ENCODE data around the gene WBP4.
"Not testable (repeated sequence)": the region's sequence is repeated elsewhere in the genome, so short reads cannot be mapped to it uniquely, and the experiment has no call there.

WBP4 gene, protein sequence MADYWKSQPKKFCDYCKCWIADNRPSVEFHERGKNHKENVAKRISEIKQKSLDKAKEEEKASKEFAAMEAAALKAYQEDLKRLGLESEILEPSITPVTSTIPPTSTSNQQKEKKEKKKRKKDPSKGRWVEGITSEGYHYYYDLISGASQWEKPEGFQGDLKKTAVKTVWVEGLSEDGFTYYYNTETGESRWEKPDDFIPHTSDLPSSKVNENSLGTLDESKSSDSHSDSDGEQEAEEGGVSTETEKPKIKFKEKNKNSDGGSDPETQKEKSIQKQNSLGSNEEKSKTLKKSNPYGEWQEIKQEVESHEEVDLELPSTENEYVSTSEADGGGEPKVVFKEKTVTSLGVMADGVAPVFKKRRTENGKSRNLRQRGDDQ

DNA sequence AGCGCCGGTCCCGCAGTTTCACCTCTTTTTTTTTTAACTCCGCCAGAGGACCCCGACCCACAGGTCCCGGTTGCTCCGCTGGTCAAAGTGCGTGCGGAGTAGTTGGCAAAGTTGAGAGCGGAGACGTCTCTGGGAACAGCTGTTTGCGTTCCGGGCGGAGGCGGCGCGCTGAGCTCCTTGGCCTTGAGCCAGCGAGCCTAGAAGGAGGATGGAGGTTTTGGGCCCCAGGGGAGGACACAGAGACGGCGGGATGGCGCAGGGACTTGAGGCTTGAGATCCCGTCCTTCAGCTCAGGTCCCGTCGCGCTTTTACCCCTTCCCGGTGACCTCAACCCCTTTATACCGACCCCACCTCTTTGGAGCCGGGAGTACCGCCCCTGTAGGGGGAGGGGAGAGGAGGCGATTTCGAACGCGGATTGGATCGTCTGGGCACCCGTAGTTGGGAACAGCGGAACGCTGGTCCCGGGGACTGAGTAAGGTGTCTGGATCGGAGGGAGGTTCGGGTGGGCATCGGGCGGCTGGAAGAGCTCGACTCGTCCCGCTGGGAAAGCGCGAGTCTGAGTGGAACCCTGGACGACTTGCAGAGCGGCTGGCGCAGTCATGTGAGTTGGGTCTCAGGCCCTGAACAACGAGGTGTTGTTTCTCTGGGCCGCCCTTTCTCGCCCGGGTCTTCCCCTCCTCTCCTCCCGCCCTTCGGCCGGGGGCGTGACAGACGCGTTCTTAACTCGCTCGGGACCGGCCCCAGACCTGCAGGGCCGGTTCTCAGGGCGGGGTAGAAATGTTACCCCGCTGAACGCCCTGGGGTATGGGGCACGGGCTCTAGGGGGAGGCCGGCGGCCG is at the start of gene WBP4:
Gene WBP4, plus strand, starts transcription at position 435 of the 839 bp plus-strand sequence. Its CDS starts 165 bp downstream, at position 600.
- DNase-seq = peak; percentile 95

DNA sequence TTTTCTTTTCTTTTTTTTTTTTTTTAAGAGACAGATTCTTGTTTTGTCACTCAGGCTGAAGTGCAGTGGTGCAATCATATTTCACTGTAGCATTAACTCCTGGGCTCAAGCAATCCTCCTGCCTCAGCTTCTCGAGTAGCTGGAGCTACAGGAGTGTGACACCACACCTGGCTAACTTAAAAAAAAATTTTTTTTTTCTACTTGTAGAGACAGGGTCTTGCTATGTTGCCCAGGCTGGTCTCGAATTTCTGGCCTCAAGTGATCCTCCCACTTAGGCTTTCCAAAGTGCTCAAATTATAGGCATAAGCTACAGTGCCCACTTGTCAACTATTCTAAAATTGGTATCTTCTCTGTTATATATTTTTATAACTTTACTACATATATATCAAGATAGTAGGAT is 48.8 kb upstream of the WBP4 start:
- no peak for DNase-seq

DNA sequence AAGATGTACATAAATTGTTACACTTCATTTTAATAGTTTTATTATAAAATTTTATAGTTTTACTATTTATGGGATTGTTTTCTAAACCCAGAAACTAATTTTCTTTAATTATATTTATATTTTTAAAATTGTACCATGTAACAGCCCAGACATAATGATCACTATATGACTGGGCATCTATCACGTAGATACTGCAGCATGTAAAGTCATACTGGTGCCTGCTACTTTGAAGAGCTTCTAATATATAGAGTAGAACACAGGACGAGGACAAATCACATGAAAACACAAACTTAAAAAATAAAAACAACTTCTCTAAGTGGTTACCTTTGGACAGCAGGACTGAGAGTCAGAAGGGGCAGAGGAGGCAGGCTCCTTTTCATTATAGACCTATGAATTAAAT is 47.5 kb upstream of the WBP4 start:
- DNase-seq = no peak

DNA sequence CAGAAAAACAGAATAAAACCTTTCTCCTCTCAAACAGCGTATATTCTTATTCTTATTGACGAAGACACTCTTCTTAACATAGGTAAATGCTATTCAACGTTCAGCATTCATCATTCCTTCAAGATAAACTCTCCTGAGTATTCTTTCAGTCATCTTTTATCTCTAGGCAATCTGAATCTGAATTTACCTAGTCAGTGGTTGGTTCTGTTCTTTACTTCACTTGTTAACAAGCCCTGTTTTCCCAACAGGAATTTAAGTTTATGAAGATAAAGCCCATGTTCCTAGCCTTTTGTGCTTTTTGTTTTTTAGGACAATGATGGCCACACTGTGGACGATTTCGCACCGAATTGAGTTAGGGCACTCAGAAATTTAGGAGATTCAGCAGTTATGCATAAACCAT is 45.4 kb upstream of the WBP4 start:
- no peak for DNase-seq

DNA sequence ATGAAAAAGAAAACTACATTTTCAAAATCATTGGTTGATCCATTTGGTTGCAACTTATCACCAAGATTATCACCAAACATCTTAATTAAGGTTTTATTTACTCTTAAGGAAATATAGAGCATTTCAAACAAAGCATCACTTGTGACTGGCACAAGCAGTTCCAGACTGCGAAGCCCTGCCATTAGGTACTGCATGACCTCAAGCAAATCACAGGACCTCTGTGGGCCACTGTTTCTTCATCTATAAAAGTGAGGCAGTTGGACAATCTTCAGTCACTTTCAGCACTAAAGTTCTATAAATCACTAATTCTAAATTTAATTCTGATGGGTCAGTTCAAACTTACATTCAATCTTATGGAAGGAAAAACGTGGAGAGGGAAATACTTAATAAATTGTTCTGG is 44.1 kb upstream of the WBP4 start:
- no peak for DNase-seq

DNA sequence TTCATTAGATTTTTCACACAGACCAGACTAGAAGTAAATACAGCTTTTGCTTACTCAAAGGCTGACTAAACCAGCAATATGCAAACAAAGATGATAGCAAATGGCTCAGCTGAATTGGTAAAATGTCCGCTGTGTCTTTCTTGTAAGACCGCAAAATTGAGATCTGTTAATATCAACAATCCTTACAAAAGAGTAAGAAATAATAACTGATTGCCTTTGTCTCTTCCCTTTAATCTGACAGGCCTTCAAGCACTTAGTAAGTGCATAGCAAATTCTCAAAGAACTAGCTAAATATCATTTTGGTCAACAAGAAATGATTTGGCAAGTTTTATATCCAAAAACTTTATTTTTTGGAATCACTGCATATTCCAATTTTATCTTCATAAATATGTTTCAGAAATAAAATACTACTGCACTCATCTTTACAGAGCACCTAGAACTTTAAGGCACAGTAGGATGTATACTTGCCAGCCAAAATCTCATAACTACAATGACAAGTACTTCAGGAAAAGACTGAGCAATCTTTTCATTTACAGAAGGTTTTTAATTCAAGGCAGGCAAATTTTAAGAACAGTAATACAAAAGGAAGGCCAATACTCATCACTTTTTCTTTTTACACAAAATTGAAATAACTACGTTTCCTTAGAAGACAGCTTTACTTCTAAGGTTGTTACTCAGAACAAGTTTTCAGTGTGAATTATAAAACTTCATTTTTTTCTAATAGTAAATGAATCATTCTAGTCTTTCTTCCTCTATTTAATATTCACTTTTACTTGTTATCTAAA is 43.3 kb upstream of the WBP4 start:
- no peak for DNase-seq

DNA sequence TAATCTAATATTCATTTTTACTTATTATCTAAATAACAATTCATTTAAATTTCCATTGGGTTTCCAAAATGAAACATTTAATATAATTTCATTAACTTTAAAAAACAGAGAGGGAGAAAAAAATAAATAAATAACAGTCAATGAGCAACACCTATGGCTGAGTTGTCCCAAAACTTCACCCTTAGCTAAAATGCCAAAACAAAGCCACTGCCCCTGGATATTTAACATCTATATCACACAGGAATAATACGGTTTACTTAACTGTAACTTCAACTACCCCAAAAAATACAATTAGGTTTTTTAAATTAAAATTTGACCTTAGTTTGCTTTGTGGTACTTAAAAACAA is 42.7 kb upstream of the WBP4 start:
- DNase-seq = no peak

DNA sequence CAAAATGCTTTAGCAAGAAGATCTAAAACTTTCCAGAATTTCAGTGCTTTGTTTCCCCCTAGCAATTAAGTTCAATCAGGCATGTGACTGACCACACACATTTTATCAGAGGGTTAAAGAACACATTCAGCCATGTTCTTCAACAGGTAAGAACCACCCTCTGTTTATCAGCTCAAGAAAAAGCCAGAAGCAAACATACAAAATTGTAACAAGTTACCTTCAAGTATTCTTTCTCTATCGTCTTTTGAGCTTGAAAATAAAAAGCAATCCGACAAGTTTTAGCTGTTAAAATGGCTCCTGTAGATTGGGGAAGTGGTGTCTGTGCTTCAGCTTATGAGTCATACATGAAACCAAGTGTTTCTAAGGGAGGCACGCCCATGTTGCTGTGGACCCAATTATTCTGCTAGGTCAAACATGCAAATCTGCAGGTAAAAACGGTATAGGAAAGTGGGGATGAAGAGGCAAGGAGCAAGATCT is 42.3 kb upstream of the WBP4 start, which contains the start of gene ELF1:
Gene ELF1, minus strand, starts transcription at position 306 of the 477 bp plus-strand sequence. CDS start 37,262 bp downstream, outside the sequence.
- DNase-seq = peak; percentile 31

DNA sequence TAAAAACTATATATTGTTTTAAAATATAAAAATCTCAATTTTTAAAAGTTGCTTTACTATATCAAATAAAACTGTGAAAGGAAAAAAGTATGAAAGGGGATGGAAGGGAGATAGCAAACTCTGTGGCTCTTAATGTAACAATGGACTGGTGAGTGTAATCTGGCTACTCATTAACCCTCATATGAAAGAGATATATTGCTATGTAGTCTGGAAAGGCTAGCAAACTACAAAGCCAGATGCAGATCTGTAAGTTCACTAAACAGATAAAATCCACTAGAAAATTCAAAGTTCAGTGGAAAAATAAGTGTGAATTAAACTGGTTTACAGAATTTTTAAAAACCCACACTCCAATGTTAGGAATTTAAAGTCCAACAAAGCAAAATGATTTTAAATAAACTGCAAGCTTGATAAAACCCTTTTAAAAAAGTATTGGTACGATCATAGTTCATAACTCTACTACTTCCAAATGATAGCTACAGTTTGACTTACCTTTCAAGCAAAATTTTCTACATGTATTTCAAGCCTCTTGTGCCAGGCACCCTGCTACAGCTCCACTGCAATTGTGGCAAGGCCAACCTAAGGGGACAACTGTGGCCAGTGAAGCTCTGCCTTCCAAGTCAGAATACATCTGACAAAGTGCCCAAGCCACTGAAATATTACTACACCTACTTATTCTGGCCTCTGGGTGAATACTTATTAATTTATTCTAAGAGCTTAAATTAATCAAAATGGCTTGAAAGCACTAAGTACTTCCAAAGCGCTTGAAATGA is 41.5 kb upstream of the WBP4 start:
- no peak for DNase-seq

DNA sequence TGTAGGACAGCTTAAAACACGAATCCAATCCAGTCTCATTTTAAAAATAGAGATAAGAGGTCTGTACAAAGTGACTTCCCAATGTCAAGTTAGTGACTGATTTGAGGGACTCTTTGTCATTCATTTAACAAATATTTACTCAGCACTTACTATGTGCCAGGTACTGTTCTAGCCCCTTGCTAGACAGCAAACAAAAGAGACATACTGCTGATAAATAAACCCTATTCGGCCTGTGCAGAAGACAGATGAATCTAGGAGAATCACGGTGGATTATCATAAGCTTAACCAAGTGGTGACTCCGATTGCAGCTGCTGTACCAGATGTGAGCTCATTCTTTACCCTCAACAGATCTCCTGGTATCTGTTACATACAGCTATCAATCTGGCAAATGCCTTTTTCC is 35.8 kb upstream of the WBP4 start:
- no peak for DNase-seq

DNA sequence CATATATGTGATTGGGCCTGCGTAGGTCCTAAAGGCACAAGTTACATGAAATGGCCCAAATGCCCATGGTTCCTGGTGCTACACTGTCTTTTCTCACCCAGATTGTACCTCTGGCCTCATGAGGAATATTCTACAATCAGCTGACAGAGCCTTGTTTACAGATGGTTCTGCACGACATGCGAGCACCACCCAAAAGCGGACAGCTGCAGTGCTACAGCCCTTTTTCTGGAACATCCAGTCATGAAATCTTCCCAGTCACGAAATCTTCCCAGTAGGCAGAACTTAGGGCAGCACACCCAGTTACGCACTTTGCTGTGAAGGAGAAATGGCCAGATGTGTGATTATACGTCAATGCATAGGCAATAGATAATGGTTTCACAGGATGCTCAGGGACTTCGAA is 34.5 kb upstream of the WBP4 start:
- no peak for DNase-seq

DNA sequence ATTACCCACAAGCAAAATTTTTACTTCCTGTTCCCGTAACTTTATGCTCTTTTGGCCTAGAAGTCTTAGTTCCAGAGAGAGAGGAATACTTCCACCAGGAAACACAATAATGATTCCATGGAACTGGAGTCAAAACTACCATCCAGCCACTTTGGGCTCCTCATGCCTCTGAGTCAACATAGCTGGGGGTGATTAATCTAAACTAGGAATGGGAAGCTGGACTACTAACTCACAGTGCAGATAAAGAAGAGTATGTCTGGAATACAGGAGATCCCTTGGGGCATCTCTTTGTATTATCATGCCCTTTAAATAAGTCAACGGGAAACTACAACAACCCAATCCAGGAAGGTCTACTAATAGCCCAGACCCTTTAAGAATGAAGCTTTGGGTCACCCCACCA is 33.3 kb upstream of the WBP4 start:
- DNase-seq = peak; percentile 14

DNA sequence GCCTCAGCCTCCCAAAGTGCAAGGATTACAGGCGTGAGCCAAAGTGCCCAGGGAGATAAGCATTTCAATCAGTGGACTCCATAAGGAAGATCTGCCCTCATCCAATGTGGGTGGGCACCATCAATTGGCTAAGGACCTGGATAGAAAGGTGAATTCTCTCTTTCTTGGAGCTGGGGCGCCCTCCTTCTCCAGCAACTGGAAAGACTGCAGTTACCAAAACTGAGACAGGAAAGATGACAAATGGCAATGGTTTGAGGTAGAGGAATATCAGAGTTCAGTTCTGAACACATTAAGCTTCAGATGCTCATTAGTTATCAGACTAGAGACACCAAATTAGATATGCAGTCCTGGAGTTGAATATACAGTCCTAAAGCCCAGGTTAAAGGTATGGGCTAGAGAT is 31.7 kb upstream of the WBP4 start:
- DNase-seq = no peak

DNA sequence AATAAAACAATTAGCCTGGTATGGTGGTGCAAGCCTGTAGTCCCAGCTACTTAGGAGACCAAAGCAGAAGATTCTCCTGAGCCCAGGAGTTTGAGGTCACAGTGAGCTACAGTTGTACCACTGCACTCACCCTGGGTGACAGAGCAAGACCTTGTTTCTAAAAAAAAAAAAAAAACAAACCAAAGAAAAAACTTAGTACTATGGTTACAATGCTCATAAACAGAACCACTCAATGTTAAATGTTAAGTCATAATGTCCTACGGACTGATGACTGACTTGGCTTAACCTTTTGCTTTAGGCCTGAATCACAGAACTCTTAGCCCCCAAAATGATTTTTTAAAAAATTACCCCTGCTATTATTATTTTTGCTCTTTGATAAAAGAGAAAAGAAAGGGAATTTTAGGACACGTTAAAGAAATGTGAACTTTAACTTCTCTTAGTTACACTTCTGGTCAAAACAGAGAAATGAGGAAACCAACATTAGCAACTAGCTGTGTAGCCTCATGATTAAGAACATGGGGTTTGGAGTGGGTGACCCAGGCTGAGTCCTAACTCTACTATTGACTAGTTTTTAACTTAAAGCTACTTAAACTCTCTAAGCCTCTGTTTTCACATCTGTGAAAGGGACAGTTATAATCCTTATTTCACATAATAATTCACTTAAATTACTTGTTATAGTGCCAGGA is 28.5 kb upstream of the WBP4 start:
- DNase-seq = no peak

DNA sequence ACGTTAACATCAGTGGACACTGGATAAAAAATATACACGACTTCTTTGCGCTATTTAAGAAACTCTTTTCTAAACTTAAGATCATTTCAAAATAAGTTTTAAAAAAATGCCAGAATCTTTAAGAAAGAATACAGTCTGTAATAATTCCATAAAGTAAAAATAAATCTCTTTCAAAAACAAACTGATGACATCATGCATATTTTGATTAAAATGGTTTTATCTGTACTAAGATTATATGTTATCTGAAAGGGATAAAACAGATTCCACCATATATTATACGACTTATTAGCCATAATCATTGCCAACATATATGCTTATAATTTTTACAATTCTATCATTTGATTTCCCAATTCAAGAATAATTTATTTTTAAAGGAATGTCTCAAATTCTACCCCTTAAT is 26.9 kb upstream of the WBP4 start:
- DNase-seq = no peak

DNA sequence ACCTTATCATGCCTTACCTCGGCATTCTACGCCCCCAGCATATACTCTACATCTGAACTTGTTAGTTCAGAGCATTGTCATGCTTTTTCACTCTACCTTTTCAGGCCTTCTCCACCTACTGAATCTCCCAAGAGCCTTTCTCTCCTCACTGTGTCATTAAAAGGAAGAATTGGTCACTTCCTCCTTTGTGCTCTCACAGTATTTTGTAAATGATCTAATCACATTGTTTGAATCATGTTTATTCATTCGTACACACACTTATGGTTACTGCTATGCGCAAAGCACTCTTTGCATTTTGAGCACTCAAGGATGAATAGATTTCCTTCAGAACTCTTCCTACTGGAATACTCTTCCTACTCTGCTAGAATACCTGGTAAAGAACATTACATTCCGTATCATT is 26.4 kb upstream of the WBP4 start:
- DNase-seq = no peak

DNA sequence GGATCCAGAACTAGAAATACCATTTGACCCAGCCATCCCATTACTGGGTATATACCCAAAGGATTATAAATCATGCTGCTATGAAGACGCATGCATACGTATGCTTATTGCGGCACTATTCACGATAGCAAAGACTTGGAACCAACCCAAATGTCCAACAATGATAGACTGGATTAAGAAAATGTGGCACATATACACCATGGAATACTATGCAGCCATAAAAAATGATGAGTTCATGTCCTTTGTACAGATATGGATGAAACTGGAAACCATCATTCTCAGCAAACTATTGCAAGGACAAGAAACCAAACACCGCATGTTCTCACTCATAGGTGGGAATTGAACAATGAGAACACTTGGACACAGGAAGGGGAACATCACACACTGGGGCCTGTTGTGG is 24.8 kb upstream of the WBP4 start:
- DNase-seq = not testable (repeated sequence)

DNA sequence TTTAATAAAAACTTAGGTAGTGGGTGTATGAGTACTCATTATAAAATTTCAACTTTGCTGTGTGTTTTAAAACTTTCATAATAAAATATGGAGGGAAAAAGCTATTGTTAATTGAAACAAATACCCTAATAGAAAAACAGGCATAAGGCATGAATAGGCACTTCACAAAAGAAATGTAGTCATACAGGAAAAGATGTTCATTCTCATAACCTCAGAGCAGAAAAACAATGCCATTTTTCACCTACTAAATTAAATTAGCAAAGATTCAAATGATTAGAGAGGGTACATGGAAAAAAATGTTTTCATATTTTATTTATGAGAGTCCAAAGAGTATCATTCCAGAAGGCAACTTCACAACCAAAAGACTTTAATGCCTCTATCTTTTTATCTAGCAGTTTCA is 21.6 kb upstream of the WBP4 start:
- DNase-seq = no peak

DNA sequence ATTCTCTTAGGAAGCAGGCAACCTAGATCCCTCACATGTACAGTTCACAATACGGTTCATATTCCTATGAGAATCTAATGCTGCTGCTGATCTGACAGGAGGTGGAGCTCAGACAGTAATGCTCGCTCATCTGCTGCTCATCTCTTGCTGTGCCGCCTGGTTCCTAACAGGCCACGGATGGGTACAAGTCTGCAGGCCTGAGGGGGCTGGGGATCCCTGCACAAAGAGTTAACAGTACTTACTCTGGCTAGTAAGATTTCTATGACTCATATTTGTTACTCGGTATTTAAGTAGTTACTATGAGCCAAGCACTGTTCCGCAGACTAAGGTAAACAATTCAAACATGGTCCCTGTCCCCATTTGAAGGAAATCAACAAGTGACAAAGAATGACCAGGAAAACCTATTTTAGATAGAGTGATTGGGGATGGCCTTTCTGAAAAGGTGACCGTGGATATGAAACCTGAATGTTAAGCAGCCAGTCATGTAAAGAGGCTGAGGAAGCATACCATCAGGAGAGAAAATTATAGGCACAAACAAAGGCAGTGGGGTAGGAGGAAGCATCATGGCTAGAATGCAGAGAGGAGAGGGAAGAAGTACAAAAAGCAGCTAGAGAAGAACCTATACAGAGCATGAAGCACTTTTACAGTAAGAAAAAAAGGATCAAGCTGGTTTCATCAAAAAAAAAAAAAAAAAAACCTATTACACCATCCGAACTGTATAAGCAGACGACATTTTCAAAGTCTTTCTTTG is 20.6 kb upstream of the WBP4 start:
- DNase-seq = no peak

DNA sequence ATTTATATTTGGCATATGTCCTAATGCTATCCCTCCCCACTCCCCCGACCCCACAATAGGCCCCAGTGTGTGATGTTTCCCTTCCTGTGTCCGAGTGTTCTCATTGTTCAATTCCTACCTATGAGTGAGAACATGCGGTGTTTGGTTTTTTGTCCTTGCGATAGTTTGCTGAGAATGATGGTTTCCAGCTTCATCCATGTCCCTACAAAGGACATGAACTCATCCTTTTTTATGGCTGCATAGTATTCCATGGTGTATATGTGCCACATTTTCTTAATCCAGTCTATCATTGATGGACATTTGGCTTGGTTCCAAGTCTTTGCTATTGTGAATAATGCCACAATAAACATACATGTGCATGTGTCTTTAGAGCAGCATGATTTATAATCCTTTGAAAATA is 18.9 kb upstream of the WBP4 start:
- DNase-seq = not testable (repeated sequence)

DNA sequence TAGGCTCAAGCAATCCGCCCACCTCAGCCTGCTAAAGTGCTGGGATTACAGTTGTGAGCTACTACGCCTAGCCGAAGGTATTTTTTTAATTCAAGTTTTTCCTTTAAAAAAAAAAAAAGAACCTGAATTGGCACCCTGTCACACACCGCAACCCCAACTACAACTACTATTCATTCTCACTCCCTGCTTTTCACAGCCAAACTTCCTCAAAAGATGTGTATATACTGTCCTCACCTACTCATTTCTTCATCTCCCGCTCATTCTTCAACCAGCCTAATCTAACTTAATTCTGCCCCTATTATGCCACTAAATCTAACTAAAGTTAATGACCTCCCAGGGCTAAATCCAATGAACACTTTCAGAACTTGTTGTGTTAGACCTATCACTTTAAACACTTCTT is 12.7 kb upstream of the WBP4 start:
- DNase-seq = no peak
